Brain microvascular endothelial cell (primary cell): ENCODE data around the gene SENP1.

Experiments
- DNase-seq: peaks from one replicate; pipeline ENCODE4 v3.0.0-alpha.2; 2020
- H3K27ac ChIP-seq: fragments of 250-450 bp; sonication (Bioruptor Pico); 2 replicates; pipeline ENCODE4 v1.5.1; 2020; ENCODE audit warnings: mild to moderate bottlenecking, moderate library complexity
- H3K27me3 ChIP-seq: fragments of 250-450 bp; sonication (Bioruptor Pico); replicated peaks from 2 replicates; pipeline ENCODE4 v1.5.1; 2020; ENCODE audit warnings: mild to moderate bottlenecking
- H3K36me3 ChIP-seq: fragments of 250-450 bp; sonication (Bioruptor Pico); replicated peaks from 2 replicates; pipeline ENCODE4 v1.5.1; 2020; ENCODE audit warnings: mild to moderate bottlenecking
- H3K4me3 ChIP-seq: 2 replicates; pipeline ENCODE4 v1.5.1; 2011; ENCODE audit warnings: low read depth, mild to moderate bottlenecking, control low read depth, low read length, moderate library complexity
- CTCF ChIP-seq: IDR thresholded peaks from 2 replicates; pipeline ENCODE4 v1.5.1; 2011; ENCODE audit warnings: low read depth, mild to moderate bottlenecking, moderate library complexity, low read length, control low read depth, inconsistent platforms; ENCODE audit errors: missing control alignments
- in situ Hi-C: cut with HindIII; loops from 2 replicates; pipeline ENCODE4 v1.10.0; 2017; ENCODE audit warnings: low sequenced_read_pairs, low pct_ligation_motif_present

The SENP1 gene

DNA sequence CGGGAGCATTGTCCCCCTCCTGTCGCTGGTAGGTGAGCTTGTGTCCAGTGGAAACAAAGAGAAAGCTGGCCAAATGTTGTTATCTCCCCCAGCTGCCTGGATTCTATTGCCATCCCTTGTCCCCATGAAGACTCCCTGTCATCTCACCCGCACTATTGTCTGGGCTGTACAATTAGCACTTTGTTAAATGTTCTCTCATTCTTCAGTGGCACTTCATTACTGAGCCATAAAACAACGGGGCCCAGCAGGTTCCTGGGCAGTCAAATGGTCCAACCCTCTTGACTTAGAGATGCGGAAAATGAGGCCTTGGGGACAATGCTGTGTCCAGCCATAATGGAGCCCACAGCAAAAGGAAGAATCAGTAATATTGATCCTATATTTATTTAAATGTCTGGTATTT lies 88.4 kb downstream of the SENP1 start:
- H3K4me3 ChIP-seq = no peak overlapping the region

DNA sequence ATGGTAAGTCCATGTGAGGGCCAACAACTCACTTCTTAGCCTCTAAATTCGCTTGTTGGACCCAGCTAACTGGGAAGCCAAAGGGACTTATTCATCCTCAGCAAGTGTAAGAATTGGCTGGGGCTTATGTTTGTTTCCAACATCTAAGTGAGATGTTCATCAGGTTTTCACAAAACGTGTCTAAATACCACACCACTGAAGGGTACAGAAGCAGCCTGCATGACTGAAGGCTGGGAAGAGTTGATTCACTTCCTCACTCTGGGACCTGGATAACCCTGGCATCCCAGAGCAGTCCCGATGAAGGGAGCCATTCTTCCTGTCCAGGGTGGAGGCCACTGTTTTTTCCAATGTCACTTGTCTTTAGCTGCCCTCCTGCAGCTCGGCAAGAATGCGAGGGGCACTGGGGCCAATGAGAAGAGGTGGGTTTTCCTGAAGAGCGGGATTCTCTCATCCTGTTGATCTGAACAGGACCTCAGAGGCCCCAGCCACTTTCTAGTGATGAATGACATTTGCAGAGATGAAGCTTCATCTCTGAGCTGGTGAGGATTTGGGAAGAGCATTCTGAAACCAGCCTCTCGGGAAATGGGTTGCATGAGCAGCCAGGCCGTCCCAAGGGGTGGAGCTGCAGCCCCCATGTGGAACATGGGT lies 89.4 kb downstream of the SENP1 start:
- DNase-seq = no peak
- in situ Hi-C loops = no loop called here
- H3K27ac ChIP-seq = no peak overlapping the region
- TF ChIP-seq CTCF = no peak
- H3K36me3 ChIP-seq = no peaks in the 10 kb centered on the region
- H3K4me3 ChIP-seq = no peak overlapping the region
- H3K27me3 ChIP-seq = peaks cover 16% of the 10 kb centered on the region

More for the DNA sequence above, 88.4 kb downstream of the SENP1 start:
- DNase-seq = no peak
- Histone ChIP-seq H3K36me3 (no peaks in the 10 kb centered on the region), H3K27ac (no peak overlapping the region), H3K27me3 (peaks cover 18% of the 10 kb centered on the region)
- in situ Hi-C loops = no loop called here
- no peak for TF ChIP-seq CTCF

DNA sequence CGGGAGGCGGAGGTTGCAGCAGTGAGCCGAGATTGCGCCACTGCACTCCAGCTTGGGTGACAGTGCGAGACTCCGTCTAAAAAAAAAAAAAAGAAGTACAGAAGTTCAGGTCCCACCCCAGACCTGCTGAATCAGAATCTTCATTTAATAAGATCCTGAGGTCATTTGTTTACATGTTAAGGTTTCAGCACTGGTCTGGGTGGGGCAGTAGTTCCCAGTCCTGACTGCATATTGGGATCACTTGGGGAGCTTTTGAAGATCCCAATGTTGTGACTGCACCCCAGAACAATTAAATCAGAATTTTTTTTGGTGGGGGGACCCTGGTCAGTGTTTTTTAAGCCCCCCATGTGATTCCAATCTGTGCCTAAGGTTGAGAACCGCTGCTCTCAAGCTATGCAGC lies 89.9 kb downstream of the SENP1 start:
- in situ Hi-C loops = no loop called here
- no peak for TF ChIP-seq CTCF
- Histone ChIP-seq H3K27ac (no peak overlapping the region), H3K36me3 (no peaks in the 10 kb centered on the region), H3K27me3 (peaks cover 16% of the 10 kb centered on the region), H3K4me3 (no peak overlapping the region)
- DNase-seq = no peak

GRCh38 chr12:48015129-48015528 lies 90.8 kb downstream of the SENP1 start:
- no peak overlapping the region for H3K27ac ChIP-seq
- TF ChIP-seq CTCF = no peak
- H3K36me3 ChIP-seq = no peaks in the 10 kb centered on the region
- H3K27me3 ChIP-seq = peaks cover 16% of the 10 kb centered on the region
- in situ Hi-C loops = no loop called here
- no peak overlapping the region for H3K4me3 ChIP-seq
- DNase-seq = no peak

- in situ Hi-C loops = no loop called here
- H3K4me3 ChIP-seq = no peak overlapping the region
- H3K27ac ChIP-seq = no peak overlapping the region
- TF ChIP-seq CTCF = no peak
- peaks cover 14% of the 10 kb centered on the region for H3K27me3 ChIP-seq
- no peaks in the 10 kb centered on the region for H3K36me3 ChIP-seq
- no peak for DNase-seq
Observed at GRCh38 chr12:48013287-48013686, 92.6 kb downstream of the SENP1 start.

DNA sequence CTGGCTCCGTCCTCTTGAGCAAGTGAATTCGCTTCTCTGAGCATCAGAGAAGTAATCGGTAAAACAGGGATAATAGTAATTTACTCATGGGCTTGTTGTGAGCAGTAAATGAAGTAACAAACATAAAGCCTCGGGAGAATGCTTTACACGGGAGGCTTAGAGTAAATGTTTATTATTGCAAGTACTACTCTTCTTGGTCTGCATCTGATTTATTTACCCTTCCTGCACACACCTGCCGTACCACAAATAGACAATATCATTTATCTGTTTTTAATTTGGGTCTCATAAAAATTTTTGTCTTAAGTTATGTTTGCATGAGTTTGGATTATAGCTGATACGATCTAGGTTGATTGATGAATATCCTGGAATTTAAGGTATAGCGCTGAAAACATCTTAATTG lies 93.8 kb downstream of the SENP1 start:
- H3K36me3 ChIP-seq = no peaks in the 10 kb centered on the region
- in situ Hi-C loops = no loop called here
- TF ChIP-seq CTCF = no peak
- no peak overlapping the region for H3K4me3 ChIP-seq
- DNase-seq = no peak
- no peak overlapping the region for H3K27ac ChIP-seq
- H3K27me3 ChIP-seq = peaks cover 17% of the 10 kb centered on the region
